Measurements from ENCODE around the gene WNT5A.

GRCh38 chr3:55443346-55443745 lies 43.8 kb downstream of the WNT5A start:
- no peak for TF ChIP-seq EZH2phosphoT487 (IDR thresholded peaks at IDR 0.05; ENCODE audit: insufficient read depth, low read depth)
- TF ChIP-seq EZH2 (IDR thresholded peaks at IDR 0.05; ENCODE audit: insufficient read depth, poor library complexity, severe bottlenecking) = no peak

Data from GM23248 (cell line).